Measurements from ENCODE around the gene CYP4V2. TPM values are rescaled to one million over a fixed set of nuclear protein-coding genes. Genes with fewer than 3 reads are reported as not detected.
A peak's percentile ranks its signal among the peaks of the same experiment; 100 is the strongest.

Gene CYP4V2
- total RNA-seq (2014; rRNA removed; shearing (Covaris generic)) (3.1 and 3.4 TPM in 2 replicates), polyA plus RNA-seq (2016; fragmentation: Nextera tagmentation; extraction: Ambion mirVana) (1.4 and 1.5 TPM in 2 replicates)
- long read RNA-seq, partial matches to known transcripts = 0 of 3 reads
- long read RNA-seq, other reads (novel, unspliced or antisense) = 3 of 3 reads

DNA sequence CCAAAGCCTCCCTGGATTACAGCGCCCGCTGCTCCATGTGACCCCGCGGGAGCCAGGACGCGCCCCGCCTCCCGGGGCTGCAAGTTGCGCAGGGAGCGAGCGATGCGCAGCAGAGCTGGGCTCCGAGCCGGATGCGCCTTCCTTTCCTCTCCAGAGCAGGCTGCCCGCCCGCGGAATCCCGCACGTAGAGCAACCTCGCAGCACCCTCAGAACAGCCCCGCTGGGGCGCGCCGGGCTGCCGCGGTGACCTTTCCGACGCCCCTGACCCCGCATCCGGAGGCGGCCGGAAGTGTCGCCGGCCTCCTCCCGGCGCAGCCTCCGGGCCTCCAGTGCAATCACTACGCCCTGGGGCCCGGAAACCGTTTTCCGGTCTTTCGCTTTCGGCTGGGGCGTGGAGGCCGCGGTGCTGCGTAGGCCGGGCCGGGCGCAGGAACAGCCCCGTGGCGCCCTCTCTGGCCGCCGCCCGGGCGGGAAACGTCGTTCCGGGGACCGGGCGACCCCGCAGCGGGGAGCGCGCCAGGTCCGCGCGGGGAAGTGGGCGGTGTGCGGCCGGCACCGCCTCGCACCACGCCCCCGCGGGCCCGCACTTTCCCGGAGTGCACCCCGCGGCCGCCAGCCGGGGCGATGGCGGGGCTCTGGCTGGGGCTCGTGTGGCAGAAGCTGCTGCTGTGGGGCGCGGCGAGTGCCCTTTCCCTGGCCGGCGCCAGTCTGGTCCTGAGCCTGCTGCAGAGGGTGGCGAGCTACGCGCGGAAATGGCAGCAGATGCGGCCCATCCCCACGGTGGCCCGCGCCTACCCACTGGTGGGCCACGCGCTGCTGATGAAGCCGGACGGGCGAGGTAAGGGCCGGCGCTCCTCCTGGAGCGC, at the start of gene CYP4V2:
Gene CYP4V2, plus strand, starts transcription at position 368 of the 866 bp plus-strand sequence. Its CDS starts 257 bp downstream, at position 625.
- Histone ChIP-seq H3K27me3 (ENCODE audit: insufficient read depth) (no peaks in the 10 kb centered on the region), H3K36me3 (ENCODE audit: insufficient read depth) (no peaks in the 10 kb centered on the region), H3K79me2 (replicated peaks; ENCODE audit: insufficient read depth) (no peaks in the 10 kb centered on the region; the same call in 1 of the 2 replicates), H2AFZ (peak within 1 kb of the TSS; percentile 92; the same call in 1 of the 2 replicates), H3K4me2 (peak within 1 kb of the TSS; percentile 78), H3F3A (replicated peaks; ENCODE audit: low read depth) (peaks cover 4% of the 10 kb centered on the region; the same call in 1 of the 2 replicates), H3K4me3 (peak within 1 kb of the TSS; percentile 77), H4K20me1 (replicated peaks; ENCODE audit: insufficient read depth) (no peaks in the 10 kb centered on the region), H3K27ac (ENCODE audit: low read depth) (peak within 1 kb of the TSS; percentile 89), H3K4me1 (ENCODE audit: insufficient read depth) (peaks cover 21% of the 10 kb centered on the region), H3K9me2 (ENCODE audit: insufficient read depth) (no peaks in the 10 kb centered on the region)
- ATAC-seq (peak; percentile 81), DNase-seq (ENCODE audit: low spot score) (peak; percentile 88)
- H3K27ac Mint-ChIP-seq = peak within 1 kb of the TSS; percentile 66
- H3K4me3 Mint-ChIP-seq = peak within 1 kb of the TSS; percentile 93
- peaks cover 10% of the 10 kb centered on the region; the same call in 2 of the 3 replicates for H3K36me3 Mint-ChIP-seq (ENCODE audit: low read depth)
- peaks cover 3% of the 10 kb centered on the region for H3K27me3 Mint-ChIP-seq (ENCODE audit: insufficient read depth, low read depth, poor library complexity)
- peaks cover 34% of the 10 kb centered on the region for H3K4me1 Mint-ChIP-seq
- no peaks in the 10 kb centered on the region for H3K9me3 Mint-ChIP-seq
- TF ChIP-seq, protein P1, sequence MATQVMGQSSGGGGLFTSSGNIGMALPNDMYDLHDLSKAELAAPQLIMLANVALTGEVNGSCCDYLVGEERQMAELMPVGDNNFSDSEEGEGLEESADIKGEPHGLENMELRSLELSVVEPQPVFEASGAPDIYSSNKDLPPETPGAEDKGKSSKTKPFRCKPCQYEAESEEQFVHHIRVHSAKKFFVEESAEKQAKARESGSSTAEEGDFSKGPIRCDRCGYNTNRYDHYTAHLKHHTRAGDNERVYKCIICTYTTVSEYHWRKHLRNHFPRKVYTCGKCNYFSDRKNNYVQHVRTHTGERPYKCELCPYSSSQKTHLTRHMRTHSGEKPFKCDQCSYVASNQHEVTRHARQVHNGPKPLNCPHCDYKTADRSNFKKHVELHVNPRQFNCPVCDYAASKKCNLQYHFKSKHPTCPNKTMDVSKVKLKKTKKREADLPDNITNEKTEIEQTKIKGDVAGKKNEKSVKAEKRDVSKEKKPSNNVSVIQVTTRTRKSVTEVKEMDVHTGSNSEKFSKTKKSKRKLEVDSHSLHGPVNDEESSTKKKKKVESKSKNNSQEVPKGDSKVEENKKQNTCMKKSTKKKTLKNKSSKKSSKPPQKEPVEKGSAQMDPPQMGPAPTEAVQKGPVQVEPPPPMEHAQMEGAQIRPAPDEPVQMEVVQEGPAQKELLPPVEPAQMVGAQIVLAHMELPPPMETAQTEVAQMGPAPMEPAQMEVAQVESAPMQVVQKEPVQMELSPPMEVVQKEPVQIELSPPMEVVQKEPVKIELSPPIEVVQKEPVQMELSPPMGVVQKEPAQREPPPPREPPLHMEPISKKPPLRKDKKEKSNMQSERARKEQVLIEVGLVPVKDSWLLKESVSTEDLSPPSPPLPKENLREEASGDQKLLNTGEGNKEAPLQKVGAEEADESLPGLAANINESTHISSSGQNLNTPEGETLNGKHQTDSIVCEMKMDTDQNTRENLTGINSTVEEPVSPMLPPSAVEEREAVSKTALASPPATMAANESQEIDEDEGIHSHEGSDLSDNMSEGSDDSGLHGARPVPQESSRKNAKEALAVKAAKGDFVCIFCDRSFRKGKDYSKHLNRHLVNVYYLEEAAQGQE (IDR thresholded peaks at IDR 0.05; ENCODE audit: unreplicated experiment) = no peak
- TF ChIP-seq STAT1 (IDR thresholded peaks at IDR 0.05; ENCODE audit: unreplicated experiment) (no peak), ZNF114 (CRISPR knock-in tag; IDR thresholded peaks at IDR 0.05) (no peak), EZH2 (IDR thresholded peaks at IDR 0.05; ENCODE audit: low read depth, unreplicated experiment) (no peak), NANOG (IDR thresholded peaks at IDR 0.05; ENCODE audit: borderline replicate concordance) (no peak), CREB1 (CRISPR knock-in tag; IDR thresholded peaks at IDR 0.05; ENCODE audit: low read depth) (peak; percentile 65; the same call in 1 of the 2 replicates), ETS1 (IDR thresholded peaks at IDR 0.05) (peak; percentile 78), ZNF462 (CRISPR knock-in tag; IDR thresholded peaks at IDR 0.05) (no peak), JUNB (IDR thresholded peaks at IDR 0.05; ENCODE audit: unreplicated experiment) (no peak), ZNF331 (CRISPR knock-in tag; IDR thresholded peaks at IDR 0.05; ENCODE audit: low read depth) (no peak), POLR2AphosphoS5 (IDR thresholded peaks at IDR 0.05; ENCODE audit: low read depth) (no peak), EZH2phosphoT487 (IDR thresholded peaks at IDR 0.05; ENCODE audit: unreplicated experiment) (no peak)
- TF ChIP-seq, protein P2, sequence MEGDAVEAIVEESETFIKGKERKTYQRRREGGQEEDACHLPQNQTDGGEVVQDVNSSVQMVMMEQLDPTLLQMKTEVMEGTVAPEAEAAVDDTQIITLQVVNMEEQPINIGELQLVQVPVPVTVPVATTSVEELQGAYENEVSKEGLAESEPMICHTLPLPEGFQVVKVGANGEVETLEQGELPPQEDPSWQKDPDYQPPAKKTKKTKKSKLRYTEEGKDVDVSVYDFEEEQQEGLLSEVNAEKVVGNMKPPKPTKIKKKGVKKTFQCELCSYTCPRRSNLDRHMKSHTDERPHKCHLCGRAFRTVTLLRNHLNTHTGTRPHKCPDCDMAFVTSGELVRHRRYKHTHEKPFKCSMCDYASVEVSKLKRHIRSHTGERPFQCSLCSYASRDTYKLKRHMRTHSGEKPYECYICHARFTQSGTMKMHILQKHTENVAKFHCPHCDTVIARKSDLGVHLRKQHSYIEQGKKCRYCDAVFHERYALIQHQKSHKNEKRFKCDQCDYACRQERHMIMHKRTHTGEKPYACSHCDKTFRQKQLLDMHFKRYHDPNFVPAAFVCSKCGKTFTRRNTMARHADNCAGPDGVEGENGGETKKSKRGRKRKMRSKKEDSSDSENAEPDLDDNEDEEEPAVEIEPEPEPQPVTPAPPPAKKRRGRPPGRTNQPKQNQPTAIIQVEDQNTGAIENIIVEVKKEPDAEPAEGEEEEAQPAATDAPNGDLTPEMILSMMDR (conservative IDR thresholded peaks at IDR 0.05; ENCODE audit: low read depth in 2 of 2) = peak; percentile 8 to 51; a peak in 2 of 4 replicates
